HG02610 (cell line): ENCODE measurements around the gene SOX18.
A peak's percentile ranks its signal among the peaks of the same experiment; 100 is the strongest.

ENCODE experiments used
- ATAC-seq: cut with Tn5 transposase; IDR thresholded peaks from one replicate; pipeline ENCODE4 v1.9.1; 2021; ENCODE audit warnings: mild to moderate bottlenecking, moderate library complexity; ENCODE audit not compliant: unreplicated experiment

SOX18 gene

GRCh38 chr20:64039293-64040160, 9.9 kb downstream of the SOX18 start:
- ATAC-seq = no peak

- peak; percentile 35 for ATAC-seq
Observed at GRCh38 chr20:64038565-64039292, 10.7 kb downstream of the SOX18 start.

GRCh38 chr20:64038224-64038564, 11.2 kb downstream of the SOX18 start:
- peak; percentile 26 for ATAC-seq

GRCh38 chr20:64037498-64038213, 11.8 kb downstream of the SOX18 start:
- ATAC-seq = no peak

- no peak for ATAC-seq
Observed at GRCh38 chr20:64037199-64037497, 12.3 kb downstream of the SOX18 start.

GRCh38 chr20:64036346-64037198, 12.9 kb downstream of the SOX18 start:
- no peak for ATAC-seq

GRCh38 chr20:64035933-64036345, 13.5 kb downstream of the SOX18 start, which contains the start of gene C20orf204:
Gene C20orf204, plus strand, starts transcription at chr20:64036182. Its CDS starts 142 bp downstream, at chr20:64036324.
- ATAC-seq = no peak

GRCh38 chr20:64035066-64035932, 14.1 kb downstream of the SOX18 start:
- ATAC-seq = no peak

GRCh38 chr20:64033981-64034493, 15.4 kb downstream of the SOX18 start:
- no peak for ATAC-seq

GRCh38 chr20:64032706-64033624, 16.5 kb downstream of the SOX18 start:
- ATAC-seq = no peak

- no peak for ATAC-seq
Observed at GRCh38 chr20:64031822-64032314, 17.6 kb downstream of the SOX18 start.

- ATAC-seq = no peak
Observed at GRCh38 chr20:64030371-64031134, 18.9 kb downstream of the SOX18 start.

- ATAC-seq = no peak
Observed at GRCh38 chr20:64029293-64030117, 19.9 kb downstream of the SOX18 start.

GRCh38 chr20:64027981-64028685, 21.3 kb downstream of the SOX18 start:
- no peak for ATAC-seq

- no peak for ATAC-seq
Observed at GRCh38 chr20:64025826-64026412, 23.5 kb downstream of the SOX18 start.
